ENCODE results near the gene NUP210L. TPM values are rescaled to one million over a fixed set of nuclear protein-coding genes. Genes with fewer than 3 reads are reported as not detected.

NUP210L gene
- total and polyA plus RNA-seq, 2 of the 13 experiments (the other 11 are each of a cell fraction or from before 2014, with no cell fraction given): not detected

GRCh38 chr1:154181944-154182343 is 27.1 kb upstream of the NUP210L start (continued):
- TF ChIP-seq KLF13 (CRISPR knock-in tag; IDR thresholded peaks at IDR 0.05) (no peak), ZNF101 (CRISPR knock-in tag; IDR thresholded peaks at IDR 0.05; ENCODE audit: borderline replicate concordance, low read depth) (no peak), ZNF678 (CRISPR knock-in tag; IDR thresholded peaks at IDR 0.05) (no peak), ZNF766 (CRISPR knock-in tag; IDR thresholded peaks at IDR 0.05; ENCODE audit: borderline replicate concordance) (no peak), ZFP90 (CRISPR knock-in tag; IDR thresholded peaks at IDR 0.05; ENCODE audit: borderline replicate concordance) (no peak; the same call in 1 of the 2 replicates), ZNF572 (CRISPR knock-in tag; IDR thresholded peaks at IDR 0.05) (no peak), TEF (CRISPR knock-in tag; IDR thresholded peaks at IDR 0.05) (no peak), DMTF1 (CRISPR knock-in tag; IDR thresholded peaks at IDR 0.05) (no peak), KLF16 (CRISPR knock-in tag; IDR thresholded peaks at IDR 0.05) (no peak), FOXO4 (CRISPR knock-in tag; conservative IDR thresholded peaks at IDR 0.05) (0 out of 2 replicates have a peak, but pooled peaks have one; percentile 11), MXD4 (CRISPR knock-in tag; IDR thresholded peaks at IDR 0.05) (no peak), THAP7 (CRISPR knock-in tag; IDR thresholded peaks at IDR 0.05) (no peak), ZNF143 (CRISPR knock-in tag; IDR thresholded peaks at IDR 0.05) (peak; percentile 27; the same call in 1 of the 2 replicates), ZNF12 (CRISPR knock-in tag; IDR thresholded peaks at IDR 0.05) (no peak), RARA (CRISPR knock-in tag; IDR thresholded peaks at IDR 0.05) (no peak), ATF2 (CRISPR knock-in tag; IDR thresholded peaks at IDR 0.05) (no peak), ZNF510 (CRISPR knock-in tag; IDR thresholded peaks at IDR 0.05; ENCODE audit: low read depth) (peak; percentile 2; the same call in 1 of the 2 replicates), ZNF629 (CRISPR knock-in tag; conservative IDR thresholded peaks at IDR 0.05) (no peak), HIC2 (CRISPR knock-in tag; IDR thresholded peaks at IDR 0.05; ENCODE audit: low read depth) (no peak), ZNF3 (CRISPR knock-in tag; IDR thresholded peaks at IDR 0.05) (no peak)
- TF ChIP-seq, protein P1, sequence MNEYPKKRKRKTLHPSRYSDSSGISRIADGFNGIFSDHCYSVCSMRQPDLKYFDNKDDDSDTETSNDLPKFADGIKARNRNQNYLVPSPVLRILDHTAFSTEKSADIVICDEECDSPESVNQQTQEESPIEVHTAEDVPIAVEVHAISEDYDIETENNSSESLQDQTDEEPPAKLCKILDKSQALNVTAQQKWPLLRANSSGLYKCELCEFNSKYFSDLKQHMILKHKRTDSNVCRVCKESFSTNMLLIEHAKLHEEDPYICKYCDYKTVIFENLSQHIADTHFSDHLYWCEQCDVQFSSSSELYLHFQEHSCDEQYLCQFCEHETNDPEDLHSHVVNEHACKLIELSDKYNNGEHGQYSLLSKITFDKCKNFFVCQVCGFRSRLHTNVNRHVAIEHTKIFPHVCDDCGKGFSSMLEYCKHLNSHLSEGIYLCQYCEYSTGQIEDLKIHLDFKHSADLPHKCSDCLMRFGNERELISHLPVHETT (CRISPR knock-in tag; conservative IDR thresholded peaks at IDR 0.05): no peak

Measured in HepG2 (cell line).